GM19025 (cell line): ENCODE results near the gene AKAP13.

Source experiments
- ATAC-seq: cut with Tn5 transposase; IDR thresholded peaks from one replicate; pipeline ENCODE4 v1.9.1; 2021; ENCODE audit warnings: mild to moderate bottlenecking, low read depth, moderate library complexity; ENCODE audit not compliant: unreplicated experiment

AKAP13 gene

GRCh38 chr15:85771271-85771670 is 390.9 kb downstream of the AKAP13 start:
- ATAC-seq = no peak

- ATAC-seq = no peak
Observed at GRCh38 chr15:85771781-85772445, 391.5 kb downstream of the AKAP13 start.

DNA sequence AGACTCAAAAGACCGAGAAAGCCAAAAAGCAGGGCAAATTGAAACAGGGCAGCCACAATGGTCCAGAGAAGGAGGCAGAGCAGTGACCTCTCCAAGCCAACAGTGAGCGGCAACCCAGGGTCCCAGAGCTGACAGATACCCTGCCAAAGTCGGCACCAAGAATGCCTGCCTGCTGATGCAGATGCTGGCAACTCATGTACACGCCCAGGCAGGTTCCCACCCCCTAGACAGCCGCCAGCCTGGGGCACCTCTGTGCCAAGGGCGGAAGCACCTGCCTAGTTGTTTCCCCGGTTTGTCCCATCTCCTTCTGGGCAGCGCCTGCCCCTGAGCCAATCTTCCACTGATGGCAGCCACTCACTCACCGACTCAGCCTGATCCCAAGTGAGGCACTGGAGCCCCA is 392.3 kb downstream of the AKAP13 start:
- no peak for ATAC-seq

DNA sequence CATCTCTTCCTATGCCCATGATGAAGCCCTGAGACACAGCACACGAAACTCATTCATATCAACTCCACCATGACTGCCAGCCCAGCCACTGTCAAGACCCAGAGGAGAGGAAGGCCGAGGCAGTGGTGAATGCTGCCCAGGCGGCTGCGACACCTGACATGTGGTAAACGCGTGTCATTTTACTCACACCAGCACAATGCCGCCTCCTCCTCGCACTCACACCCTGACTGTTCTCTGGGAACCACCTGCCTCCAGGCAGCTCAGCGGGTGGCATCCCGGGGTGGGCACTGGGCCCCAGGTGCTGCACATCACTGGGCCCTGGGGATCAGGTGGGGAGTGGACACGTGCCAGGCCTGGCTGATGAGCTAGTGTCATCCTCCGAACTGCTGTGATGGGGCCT is 392.8 kb downstream of the AKAP13 start:
- no peak for ATAC-seq

DNA sequence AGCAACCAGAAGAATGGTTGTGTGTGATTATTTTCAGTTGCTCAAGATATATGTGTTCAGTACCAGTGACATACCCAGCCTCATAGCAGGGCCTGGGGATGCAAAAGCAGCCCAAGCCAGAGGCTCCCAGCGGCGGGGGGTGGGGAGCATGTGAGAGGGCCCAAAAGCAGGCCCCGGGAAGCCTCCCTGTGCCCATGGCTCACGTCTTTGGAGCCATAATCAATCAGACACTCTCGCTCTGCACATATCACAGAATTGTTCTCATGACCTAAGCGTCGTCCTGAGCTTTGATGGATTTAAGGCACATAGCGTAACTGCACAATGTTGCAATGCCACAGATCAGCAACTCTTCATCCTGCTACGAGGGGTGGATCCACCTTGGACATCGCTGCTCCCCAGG is 393.6 kb downstream of the AKAP13 start:
- no peak for ATAC-seq

- no peak for ATAC-seq
Observed at GRCh38 chr15:85777250-85778106, 397.1 kb downstream of the AKAP13 start.

DNA sequence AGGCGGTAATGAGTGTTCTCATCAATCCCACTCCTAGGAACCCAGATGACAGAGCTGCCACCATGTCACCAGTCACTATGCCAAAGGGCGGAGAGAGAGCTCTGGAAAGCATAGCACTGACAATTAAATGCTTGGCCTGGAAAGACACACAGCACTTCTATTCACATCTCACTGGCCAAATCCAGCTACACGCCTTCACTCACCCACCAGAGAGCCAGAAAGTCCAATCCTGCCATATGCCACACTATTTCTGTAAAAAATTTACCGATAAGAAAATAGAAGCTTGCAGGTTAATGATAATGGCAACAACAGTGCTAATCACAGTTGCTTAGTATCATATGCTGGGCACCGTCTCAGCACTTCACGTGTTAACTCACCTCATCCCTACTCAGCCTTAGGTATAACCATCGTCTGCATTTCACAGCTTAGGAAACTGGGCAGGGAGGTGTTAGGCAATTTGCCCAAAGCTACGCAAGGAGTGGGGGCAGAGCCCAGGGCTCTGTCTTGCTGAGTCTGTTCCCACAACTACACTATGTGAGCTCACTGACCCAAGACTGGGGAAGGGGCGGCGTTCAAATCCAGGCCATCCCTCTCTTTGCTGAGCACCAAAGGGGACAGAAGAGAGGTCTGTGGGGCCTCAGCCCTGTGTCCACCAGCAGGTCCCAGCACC is 397.8 kb downstream of the AKAP13 start:
- no peak for ATAC-seq

- no peak for ATAC-seq
Observed at GRCh38 chr15:85779249-85779648, 398.8 kb downstream of the AKAP13 start.

- ATAC-seq = no peak
Observed at GRCh38 chr15:85780225-85780985, 400.0 kb downstream of the AKAP13 start.

GRCh38 chr15:85781099-85781498 is 400.7 kb downstream of the AKAP13 start:
- no peak for ATAC-seq

DNA sequence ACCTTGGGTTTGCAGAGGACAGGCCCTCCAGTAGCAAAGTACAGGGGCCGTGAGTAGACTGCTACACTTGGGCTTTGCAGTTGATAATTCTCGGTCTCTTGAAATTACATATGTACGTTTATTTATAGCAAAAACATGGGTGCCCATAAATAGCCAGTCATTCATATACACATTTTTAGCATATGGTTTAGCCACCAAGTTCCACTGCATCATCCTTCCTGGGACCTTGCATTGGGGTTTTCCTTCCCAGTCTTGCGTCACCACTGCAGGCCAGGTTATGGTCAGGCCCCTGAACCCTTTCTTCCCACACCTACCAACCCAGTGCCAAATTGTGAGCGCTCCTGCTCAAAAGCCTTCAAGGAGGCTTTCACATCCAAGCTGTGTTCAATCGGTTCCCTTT is 401.7 kb downstream of the AKAP13 start:
- ATAC-seq = no peak

DNA sequence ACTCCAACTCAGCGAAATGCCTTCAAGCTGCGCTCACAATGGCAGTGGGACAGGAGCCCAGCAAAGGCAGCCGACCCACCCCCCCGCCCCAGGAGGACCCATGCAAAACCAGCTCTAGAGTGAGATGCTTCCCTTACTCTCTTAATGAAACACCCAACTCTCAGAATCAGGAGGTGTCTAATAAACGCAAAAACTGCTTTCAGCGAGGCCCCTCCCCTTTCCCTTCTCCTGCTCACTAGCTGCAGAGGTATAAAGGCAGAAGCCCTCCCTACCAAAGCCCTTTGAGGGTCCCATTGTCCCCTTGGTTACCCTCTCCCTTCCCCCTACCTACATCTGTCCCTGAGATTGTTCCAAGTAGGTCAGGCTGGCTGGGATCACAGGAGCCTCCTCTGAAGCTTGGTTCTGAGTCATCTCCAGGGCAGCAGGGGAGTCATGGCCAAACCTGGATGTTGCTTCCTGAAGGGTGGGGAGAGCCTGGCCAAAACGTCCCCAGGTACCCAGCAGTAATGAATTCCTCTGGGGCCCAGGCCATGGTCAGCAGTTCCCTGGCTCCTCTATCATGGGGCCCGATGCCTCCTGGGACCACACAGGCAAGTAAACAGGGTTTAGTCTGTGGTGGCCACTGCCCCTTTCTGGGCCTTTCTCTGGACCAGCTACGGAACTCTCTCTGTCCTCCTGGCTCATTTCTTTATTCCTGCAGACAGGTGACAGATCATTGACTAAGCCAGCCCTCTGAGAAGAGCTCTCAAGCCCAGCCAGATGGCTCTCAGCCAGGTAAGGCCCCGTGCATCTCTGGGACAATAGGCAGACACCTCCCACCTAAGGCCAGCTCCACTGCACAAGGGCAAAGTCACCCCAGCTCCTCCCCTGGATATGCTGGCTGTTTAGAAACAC is 405.7 kb downstream of the AKAP13 start:
- ATAC-seq = no peak

- no peak for ATAC-seq
Observed at GRCh38 chr15:85786781-85787114, 406.3 kb downstream of the AKAP13 start.

- ATAC-seq = no peak
Observed at GRCh38 chr15:85788771-85789495, 408.5 kb downstream of the AKAP13 start.

DNA sequence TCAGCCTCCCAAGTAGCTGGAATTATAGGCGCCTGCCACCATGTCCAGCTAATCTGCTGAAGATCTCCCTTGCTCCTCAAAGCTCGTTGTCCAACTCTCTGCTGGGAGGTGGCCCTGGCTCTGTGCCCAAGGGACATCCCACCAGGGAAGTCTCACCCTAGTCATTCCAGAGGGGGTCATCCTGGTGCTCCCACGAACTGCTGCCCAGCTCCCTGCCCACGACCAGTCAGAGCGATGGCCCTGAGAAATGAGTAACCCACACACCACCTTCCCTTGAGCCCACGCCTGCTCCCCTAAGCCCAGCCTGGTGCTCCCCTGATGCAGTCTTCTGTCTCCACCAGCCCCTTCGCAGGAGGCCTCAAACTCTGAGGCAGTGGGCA is 409.1 kb downstream of the AKAP13 start:
- no peak for ATAC-seq

DNA sequence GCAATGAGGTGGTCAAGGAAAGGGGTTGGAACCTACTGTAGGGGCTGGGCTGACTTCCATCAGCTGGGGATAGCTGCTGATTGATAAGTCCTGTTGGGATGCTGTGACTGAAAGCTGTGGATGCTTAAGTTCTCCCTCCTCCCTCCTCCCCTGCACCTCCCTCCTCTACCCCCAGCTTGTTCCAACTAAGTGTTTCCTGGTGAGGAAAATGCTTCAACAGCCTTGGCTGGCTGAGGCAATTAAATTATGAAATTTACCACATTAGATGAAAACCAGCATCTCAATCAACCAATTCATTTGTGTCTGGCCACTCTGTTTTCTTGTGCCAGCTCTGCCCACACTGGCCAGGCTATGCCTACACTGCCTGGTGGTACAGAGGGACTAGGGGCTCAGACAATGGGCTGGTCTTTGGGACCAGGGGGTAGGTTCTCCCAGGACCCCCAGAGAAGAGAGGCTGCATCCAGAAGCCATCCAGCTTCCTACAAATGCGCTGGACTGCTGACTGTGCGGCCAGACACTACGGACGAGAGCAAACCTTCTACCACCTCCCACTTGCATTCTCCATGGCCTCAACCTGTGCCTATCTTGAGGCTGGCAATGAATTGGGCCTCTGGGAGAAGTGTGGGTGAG is 411.8 kb downstream of the AKAP13 start:
- ATAC-seq = no peak

- ATAC-seq = no peak
Observed at GRCh38 chr15:85792912-85793590, 412.6 kb downstream of the AKAP13 start.
